Measurements from ENCODE around the gene KRR1.
"Not testable (repeated sequence)": the region's sequence is repeated elsewhere in the genome, so short reads cannot be mapped to it uniquely, and the experiment has no call there.

- TF ChIP-seq CTCF (IDR thresholded peaks at IDR 0.05); KDM1A (IDR thresholded peaks at IDR 0.05; ENCODE audit: low read depth); BHLHE40 (IDR thresholded peaks at IDR 0.05; ENCODE audit: low read depth, low read length); JUNB (IDR thresholded peaks at IDR 0.05); HMGXB4 (CRISPR knock-in tag; IDR thresholded peaks at IDR 0.05; ENCODE audit: borderline replicate concordance); NFE2L2 (conservative IDR thresholded peaks at IDR 0.05; ENCODE audit: low read length); SMC3 (IDR thresholded peaks at IDR 0.05); HOXB5 (CRISPR knock-in tag; IDR thresholded peaks at IDR 0.05); RCOR1 (IDR thresholded peaks at IDR 0.05; ENCODE audit: low read depth, low read length): not testable (repeated sequence)
- TF ChIP-seq, protein P1, sequence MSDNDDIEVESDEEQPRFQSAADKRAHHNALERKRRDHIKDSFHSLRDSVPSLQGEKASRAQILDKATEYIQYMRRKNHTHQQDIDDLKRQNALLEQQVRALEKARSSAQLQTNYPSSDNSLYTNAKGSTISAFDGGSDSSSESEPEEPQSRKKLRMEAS (IDR thresholded peaks at IDR 0.05): not testable (repeated sequence)
These were observed 27.0 kb downstream of the KRR1 start for GRCh38 chr12:75484450-75484849.

Measured in A549 (cell line).